Muscle layer of duodenum (tissue), 2 donors: ENCODE measurements around the gene KDM3A.
"Not testable (repeated sequence)": the region's sequence is repeated elsewhere in the genome, so short reads cannot be mapped to it uniquely, and the experiment has no call there.

Experiments used
- H3K27ac ChIP-seq: one replicate; pipeline ENCODE4 v1.7.0; 2013; ENCODE audit warnings: mild to moderate bottlenecking, low read length
- H3K27me3 ChIP-seq: one replicate; pipeline ENCODE4 v1.7.0; 2013; ENCODE audit warnings: low read depth, mild to moderate bottlenecking, control low read depth, low read length
- H3K36me3 ChIP-seq, 2 donors: one replicate each; pipeline ENCODE4 v1.7.0; 2013; ENCODE audit warnings: low read length in 2 of 2, control low read depth in 1 of 2, mild to moderate bottlenecking in 1 of 2; ENCODE audit not compliant: insufficient read depth in 2 of 2, control insufficient read depth in 1 of 2
- H3K4me1 ChIP-seq, 2 donors: one replicate each; pipeline ENCODE4 v1.7.0; 2013; ENCODE audit warnings: low read length in 2 of 2, mild to moderate bottlenecking in 2 of 2, control low read depth in 1 of 2, moderate library complexity in 1 of 2; ENCODE audit not compliant: insufficient read depth in 2 of 2, control insufficient read depth in 1 of 2
- H3K4me3 ChIP-seq, 2 donors: one replicate each; pipeline ENCODE4 v1.7.0; 2013; ENCODE audit warnings: low read length in 2 of 2, low read depth in 1 of 2, mild to moderate bottlenecking in 1 of 2
- H3K9me3 ChIP-seq, 2 donors: one replicate each; pipeline ENCODE4 v1.7.0; 2013; ENCODE audit warnings: low read length in 2 of 2, control low read depth in 1 of 2, mild to moderate bottlenecking in 1 of 2; ENCODE audit not compliant: control insufficient read depth in 1 of 2
- donor health status: healthy.

The KDM3A gene

GRCh38 chr2:86482034-86482433, 40.9 kb downstream of the KDM3A start:
- H3K27me3 ChIP-seq: no peaks in the 10 kb centered on the region
- H3K27ac ChIP-seq: no peak overlapping the region

GRCh38 chr2:86484385-86484784, 43.2 kb downstream of the KDM3A start:
- no peak overlapping the region for H3K27ac ChIP-seq
- no peaks in the 10 kb centered on the region for H3K27me3 ChIP-seq
- peaks cover 72 to 92% of the 10 kb centered on the region in 2 donors for H3K36me3 ChIP-seq
- H3K9me3 ChIP-seq: no peaks in the 10 kb centered on the region
- H3K4me3 ChIP-seq: no peak overlapping the region
- peaks cover 0 to 35% of the 10 kb centered on the region in 2 donors for H3K4me1 ChIP-seq

More at GRCh38 chr2:86482034-86482433, 40.9 kb downstream of the KDM3A start:
- Histone ChIP-seq H3K36me3 (peaks cover 80 to 90% of the 10 kb centered on the region in 2 donors), H3K4me3 (no peak overlapping the region), H3K4me1 (peaks cover 0 to 35% of the 10 kb centered on the region in 2 donors), H3K9me3 (no peaks in the 10 kb centered on the region)

- no peak overlapping the region for H3K27ac ChIP-seq
- no peaks in the 10 kb centered on the region for H3K27me3 ChIP-seq
- peaks cover 0 to 31% of the 10 kb centered on the region in 2 donors for H3K4me1 ChIP-seq
- no peaks in the 10 kb centered on the region for H3K9me3 ChIP-seq
- no peak overlapping the region for H3K4me3 ChIP-seq
- H3K36me3 ChIP-seq: peaks cover 79 to 93% of the 10 kb centered on the region in 2 donors
Measured at GRCh38 chr2:86485103-86485502, 43.9 kb downstream of the KDM3A start.

GRCh38 chr2:86485802-86486201, 44.6 kb downstream of the KDM3A start:
- H3K27ac ChIP-seq: no peak overlapping the region
- no peaks in the 10 kb centered on the region for H3K9me3 ChIP-seq
- H3K4me1 ChIP-seq: peaks cover 0 to 30% of the 10 kb centered on the region in 2 donors
- no peaks in the 10 kb centered on the region for H3K27me3 ChIP-seq
- peaks cover 82 to 89% of the 10 kb centered on the region in 2 donors for H3K36me3 ChIP-seq
- no peak overlapping the region for H3K4me3 ChIP-seq

- H3K36me3 ChIP-seq: peaks cover 89 to 91% of the 10 kb centered on the region in 2 donors
- H3K4me3 ChIP-seq: no peak overlapping the region
- H3K27me3 ChIP-seq: no peaks in the 10 kb centered on the region
- peaks cover 0 to 30% of the 10 kb centered on the region in 2 donors for H3K4me1 ChIP-seq
- no peaks in the 10 kb centered on the region for H3K9me3 ChIP-seq
- no peak overlapping the region for H3K27ac ChIP-seq
Measured at GRCh38 chr2:86487062-86487461, 45.9 kb downstream of the KDM3A start.

- no peaks in the 10 kb centered on the region for H3K27me3 ChIP-seq
- no peak overlapping the region for H3K27ac ChIP-seq
- peaks cover 0 to 18% of the 10 kb centered on the region in 2 donors for H3K4me1 ChIP-seq
- H3K36me3 ChIP-seq: peaks cover 81 to 88% of the 10 kb centered on the region in 2 donors
- H3K9me3 ChIP-seq: no peaks in the 10 kb centered on the region
- H3K4me3 ChIP-seq: no peak overlapping the region
Measured at GRCh38 chr2:86488561-86489250, 47.5 kb downstream of the KDM3A start.

- H3K4me3 ChIP-seq: no peak overlapping the region
- no peak overlapping the region for H3K27ac ChIP-seq
- H3K27me3 ChIP-seq: no peaks in the 10 kb centered on the region
- H3K4me1 ChIP-seq: peaks cover 0 to 18% of the 10 kb centered on the region in 2 donors
- peaks cover 73 to 81% of the 10 kb centered on the region in 2 donors for H3K36me3 ChIP-seq
- H3K9me3 ChIP-seq: no peaks in the 10 kb centered on the region
Measured at GRCh38 chr2:86489542-86489941, 48.4 kb downstream of the KDM3A start.

- Histone ChIP-seq H3K4me3 (no peak overlapping the region), H3K27ac (no peak overlapping the region), H3K4me1 (peaks cover 0 to 18% of the 10 kb centered on the region in 2 donors), H3K36me3 (peaks cover 67 to 78% of the 10 kb centered on the region in 2 donors), H3K9me3 (no peaks in the 10 kb centered on the region), H3K27me3 (no peaks in the 10 kb centered on the region)
Measured at GRCh38 chr2:86490245-86490644, 49.1 kb downstream of the KDM3A start.

- Histone ChIP-seq H3K27me3 (no peaks in the 10 kb centered on the region), H3K36me3 (peaks cover 59 to 76% of the 10 kb centered on the region in 2 donors), H3K4me1 (peaks cover 0 to 18% of the 10 kb centered on the region in 2 donors), H3K4me3 (no peak overlapping the region), H3K9me3 (no peaks in the 10 kb centered on the region), H3K27ac (no peak overlapping the region)
Measured at GRCh38 chr2:86491088-86491487, 49.9 kb downstream of the KDM3A start.

- H3K36me3 ChIP-seq: peaks cover 49 to 67% of the 10 kb centered on the region in 2 donors
- no peaks in the 10 kb centered on the region for H3K27me3 ChIP-seq
- peaks cover 0 to 18% of the 10 kb centered on the region in 2 donors for H3K4me1 ChIP-seq
- H3K9me3 ChIP-seq: no peaks in the 10 kb centered on the region
- H3K27ac ChIP-seq: peak overlapping the region; percentile 4
- H3K4me3 ChIP-seq: no peak overlapping the region
Measured at GRCh38 chr2:86492048-86492453, 50.9 kb downstream of the KDM3A start.

GRCh38 chr2:86496391-86496790, 55.2 kb downstream of the KDM3A start:
- not testable (repeated sequence) for H3K27ac ChIP-seq, H3K9me3 ChIP-seq, H3K27me3 ChIP-seq, H3K4me3 ChIP-seq
- peaks cover 0 to 10% of the 10 kb centered on the region in 2 donors for H3K4me1 ChIP-seq
- peaks cover 35 to 67% of the 10 kb centered on the region in 2 donors for H3K36me3 ChIP-seq
